Mononuclear cell (primary cell): Measurements from ENCODE around the gene KLHDC8A. TPM values are rescaled to one million over a fixed set of nuclear protein-coding genes. Genes with fewer than 3 reads are reported as not detected.

ENCODE experiments used
- H3K27me3 ChIP-seq: 2 replicates; pipeline ENCODE4 v1.6.0; 2011; ENCODE audit warnings: low read length, control low read depth; ENCODE audit not compliant: insufficient read depth
- H3K4me1 ChIP-seq: 2 replicates; pipeline ENCODE4 v1.5.1; 2011; ENCODE audit warnings: mild to moderate bottlenecking, low read length, control low read depth; ENCODE audit not compliant: insufficient read depth
- H3K4me3 ChIP-seq: 2 replicates; pipeline ENCODE4 v1.5.1; 2011; ENCODE audit warnings: mild to moderate bottlenecking, low read length, moderate library complexity
- H3K9me3 ChIP-seq: 2 replicates; pipeline ENCODE4 v1.5.1; 2011; ENCODE audit warnings: low read depth, mild to moderate bottlenecking, control low read depth, low read length
- total RNA-seq: library from RNA; depleted of rRNA; stranded (reverse); fragments of >200 nt; gene quantifications from one replicate; pipeline ENCODE4 v1.2.3, GENCODE V29; 2012

KLHDC8A gene
- total RNA-seq, 1 donor = 0.21 TPM

- Histone ChIP-seq H3K27me3 (no peaks in the 10 kb centered on the region), H3K4me3 (peak within 1 kb of the TSS; percentile 98), H3K4me1 (peaks cover 61% of the 10 kb centered on the region), H3K9me3 (no peaks in the 10 kb centered on the region)
Measured at GRCh38 chr1:205321162-205321958, 35.4 kb downstream of the KLHDC8A start, which contains the start of gene NUAK2. NUAK2 (minus strand) TSS chr1:205321745; CDS start chr1:205321628, 117 bp downstream.

- no peaks in the 10 kb centered on the region for H3K9me3 ChIP-seq
- H3K27me3 ChIP-seq = no peaks in the 10 kb centered on the region
Measured at GRCh38 chr1:205319081-205320018, 37.4 kb downstream of the KLHDC8A start.

DNA sequence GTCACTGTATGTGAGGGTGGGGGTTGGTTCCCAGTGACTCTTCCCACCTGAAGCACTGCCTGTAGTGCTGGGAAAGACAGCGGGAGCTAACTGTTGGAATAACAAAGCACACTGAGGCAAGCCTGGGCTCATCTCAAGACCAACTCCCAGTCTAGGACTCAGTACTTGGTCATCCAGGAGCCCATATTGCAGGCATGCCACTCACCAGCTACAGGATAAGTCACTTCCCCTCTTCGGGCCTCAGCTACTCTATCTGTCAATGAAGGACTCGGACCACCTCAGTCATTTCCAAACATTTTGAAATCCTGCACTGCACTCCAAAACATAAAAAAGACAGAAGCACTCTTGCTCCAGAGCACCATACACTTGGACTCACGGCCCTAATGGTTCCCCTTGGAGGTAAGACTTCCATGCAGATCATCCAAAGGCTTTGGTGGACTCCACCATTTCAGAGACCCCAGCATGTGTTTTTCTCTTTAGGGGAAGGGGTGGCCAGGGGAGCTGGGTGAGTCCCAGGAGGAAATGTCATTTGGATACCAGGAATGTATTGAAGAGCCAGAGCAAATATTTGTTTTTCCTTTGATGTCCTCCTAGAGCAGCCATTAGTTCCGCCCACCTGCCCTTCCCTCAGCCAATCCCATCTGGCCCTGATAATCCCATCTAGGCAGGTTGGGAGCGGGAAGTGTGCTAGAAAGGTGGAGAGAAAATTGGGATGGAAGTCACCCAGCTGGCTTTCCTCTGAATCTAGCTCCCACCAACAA, 38.3 kb downstream of the KLHDC8A start:
- Histone ChIP-seq H3K9me3 (no peaks in the 10 kb centered on the region), H3K4me3 (peak overlapping the region; percentile 98), H3K4me1 (peaks cover 79% of the 10 kb centered on the region), H3K27me3 (no peaks in the 10 kb centered on the region)

More at GRCh38 chr1:205319081-205320018, 37.4 kb downstream of the KLHDC8A start:
- peak overlapping the region; percentile 98 for H3K4me3 ChIP-seq
- peaks cover 70% of the 10 kb centered on the region for H3K4me1 ChIP-seq

GRCh38 chr1:205317311-205317917, 39.3 kb downstream of the KLHDC8A start:
- no peak overlapping the region for H3K4me3 ChIP-seq
- no peaks in the 10 kb centered on the region for H3K9me3 ChIP-seq
- peaks cover 89% of the 10 kb centered on the region for H3K4me1 ChIP-seq
- no peaks in the 10 kb centered on the region for H3K27me3 ChIP-seq

DNA sequence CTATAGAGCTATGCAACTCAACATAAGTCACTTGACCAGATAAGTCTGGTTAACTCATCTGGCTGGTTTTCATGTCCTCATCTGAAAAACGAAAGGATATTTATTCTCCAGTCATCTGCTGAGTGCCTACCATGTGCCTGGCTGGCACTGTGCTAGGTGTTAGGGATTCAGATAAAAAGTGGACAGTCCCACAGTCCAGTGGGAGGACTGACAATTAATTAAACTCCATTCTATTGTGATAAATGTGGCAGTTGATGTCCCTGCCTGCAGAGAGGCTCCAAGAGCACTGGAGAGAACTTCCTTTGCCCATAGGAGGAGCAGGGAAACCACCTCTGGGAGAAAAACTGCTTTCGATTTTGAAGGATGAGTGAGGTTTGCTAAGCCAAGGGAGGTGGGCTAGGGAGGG, 40.6 kb downstream of the KLHDC8A start:
- Histone ChIP-seq H3K4me1 (peaks cover 93% of the 10 kb centered on the region), H3K27me3 (no peaks in the 10 kb centered on the region), H3K4me3 (no peak overlapping the region), H3K9me3 (no peaks in the 10 kb centered on the region)

DNA sequence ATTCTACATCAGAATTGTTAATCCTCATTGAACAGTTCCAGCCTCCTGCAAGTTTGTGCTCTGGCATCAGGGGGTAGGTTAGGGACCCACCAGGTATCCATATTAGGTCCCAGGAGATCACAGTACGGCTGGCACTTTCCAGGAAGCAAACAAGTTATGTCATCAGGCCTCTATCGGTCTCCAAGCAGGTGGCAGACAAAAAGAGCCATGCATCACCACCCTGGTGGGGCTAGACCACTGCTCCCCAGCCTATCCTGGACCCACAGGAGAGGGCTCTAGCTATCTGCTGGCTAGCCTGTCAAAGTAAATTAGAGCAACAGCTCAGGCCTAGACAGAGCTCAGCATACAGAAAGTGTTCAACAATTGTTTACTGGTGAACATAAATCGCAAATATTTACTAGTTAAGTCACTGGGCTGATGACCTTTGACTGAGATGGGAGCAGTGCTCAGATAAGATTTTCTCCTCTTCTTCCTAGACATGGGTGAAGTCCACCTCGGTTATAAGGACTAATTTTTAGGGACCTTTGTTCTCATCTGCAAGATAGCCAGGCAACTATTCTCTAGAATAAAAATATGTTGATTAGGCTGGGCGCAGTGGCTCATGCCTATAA, 41.6 kb downstream of the KLHDC8A start:
- H3K4me3 ChIP-seq = no peak overlapping the region
- H3K9me3 ChIP-seq = no peaks in the 10 kb centered on the region
- no peaks in the 10 kb centered on the region for H3K27me3 ChIP-seq
- peaks cover 100% of the 10 kb centered on the region for H3K4me1 ChIP-seq

GRCh38 chr1:205313563-205314308, 43.0 kb downstream of the KLHDC8A start:
- H3K9me3 ChIP-seq = no peaks in the 10 kb centered on the region
- H3K4me3 ChIP-seq = peak overlapping the region; percentile 28
- peaks cover 89% of the 10 kb centered on the region for H3K4me1 ChIP-seq
- H3K27me3 ChIP-seq = no peaks in the 10 kb centered on the region

DNA sequence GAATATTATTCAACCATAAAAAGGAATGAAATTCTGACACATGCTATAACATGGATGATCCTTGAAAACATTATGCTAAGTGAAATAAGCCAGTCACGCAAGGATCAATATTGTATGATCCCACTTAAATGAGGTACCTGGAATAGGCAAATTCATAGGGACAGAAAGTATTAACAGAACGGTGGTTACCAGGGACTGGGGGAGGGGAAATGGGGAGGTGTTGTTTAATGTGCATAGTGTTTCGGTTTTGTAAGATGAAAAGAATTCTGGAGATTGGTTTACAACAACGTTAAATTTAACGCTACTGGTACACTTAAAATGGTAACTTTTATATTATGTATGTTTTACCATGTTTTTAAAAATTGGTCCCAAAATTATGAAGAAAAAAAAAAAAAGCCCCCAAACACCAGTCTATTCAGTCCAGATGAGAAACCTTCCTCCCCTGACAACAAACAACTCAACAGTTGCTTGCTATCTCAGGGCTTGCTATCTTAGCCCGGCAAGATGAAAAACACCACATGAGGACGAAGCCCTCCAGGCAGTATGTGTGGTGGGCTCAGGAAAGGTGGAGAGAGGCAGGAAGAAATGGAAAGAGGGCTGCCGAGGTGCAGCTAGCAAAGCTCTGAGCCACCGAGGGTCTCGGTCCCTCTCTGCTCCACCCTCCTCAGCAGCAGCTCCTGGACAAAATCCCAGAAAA, 43.7 kb downstream of the KLHDC8A start:
- Histone ChIP-seq H3K4me1 (peaks cover 82% of the 10 kb centered on the region), H3K4me3 (peak overlapping the region; percentile 28), H3K9me3 (no peaks in the 10 kb centered on the region), H3K27me3 (no peaks in the 10 kb centered on the region)

DNA sequence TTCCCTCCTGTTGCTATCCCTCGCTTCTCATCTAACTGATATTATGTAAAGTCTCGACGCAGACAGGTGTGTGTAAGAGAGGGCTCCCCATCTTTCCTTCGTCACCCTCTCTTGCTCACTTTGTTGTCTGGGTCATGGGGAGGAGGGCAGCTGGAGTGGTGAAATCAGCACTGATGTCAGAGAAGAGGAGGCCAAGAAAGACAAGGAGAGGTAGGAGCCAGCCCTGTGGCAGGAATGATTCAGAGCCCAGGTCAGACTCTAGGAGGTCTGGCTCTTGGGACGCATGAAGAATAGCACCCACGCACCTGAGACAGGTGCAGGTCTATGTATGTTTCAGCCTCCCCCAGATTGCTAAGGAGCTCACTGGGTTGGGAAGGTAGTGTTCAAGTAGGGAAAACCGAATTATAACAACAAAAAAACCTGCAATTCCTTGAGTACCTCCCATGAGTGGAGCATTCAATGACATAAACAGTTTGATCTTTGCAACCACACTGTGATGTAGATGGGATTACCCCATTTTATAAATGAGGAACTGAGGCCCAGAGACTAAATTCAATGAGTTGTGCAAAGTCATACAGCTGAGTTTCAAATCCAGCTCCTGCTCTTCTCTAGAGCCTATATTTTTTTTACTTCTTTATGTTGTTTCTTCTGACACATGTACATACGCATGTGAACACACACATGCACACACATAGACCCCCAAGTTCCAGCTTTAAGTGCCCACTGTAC, 45.6 kb downstream of the KLHDC8A start:
- H3K27me3 ChIP-seq = no peaks in the 10 kb centered on the region
- peaks cover 63% of the 10 kb centered on the region for H3K4me1 ChIP-seq
- no peak overlapping the region for H3K4me3 ChIP-seq
- no peaks in the 10 kb centered on the region for H3K9me3 ChIP-seq

GRCh38 chr1:205309741-205310140, 47.0 kb downstream of the KLHDC8A start:
- Histone ChIP-seq H3K27me3 (no peaks in the 10 kb centered on the region), H3K4me3 (no peak overlapping the region), H3K9me3 (no peaks in the 10 kb centered on the region), H3K4me1 (peaks cover 52% of the 10 kb centered on the region)

DNA sequence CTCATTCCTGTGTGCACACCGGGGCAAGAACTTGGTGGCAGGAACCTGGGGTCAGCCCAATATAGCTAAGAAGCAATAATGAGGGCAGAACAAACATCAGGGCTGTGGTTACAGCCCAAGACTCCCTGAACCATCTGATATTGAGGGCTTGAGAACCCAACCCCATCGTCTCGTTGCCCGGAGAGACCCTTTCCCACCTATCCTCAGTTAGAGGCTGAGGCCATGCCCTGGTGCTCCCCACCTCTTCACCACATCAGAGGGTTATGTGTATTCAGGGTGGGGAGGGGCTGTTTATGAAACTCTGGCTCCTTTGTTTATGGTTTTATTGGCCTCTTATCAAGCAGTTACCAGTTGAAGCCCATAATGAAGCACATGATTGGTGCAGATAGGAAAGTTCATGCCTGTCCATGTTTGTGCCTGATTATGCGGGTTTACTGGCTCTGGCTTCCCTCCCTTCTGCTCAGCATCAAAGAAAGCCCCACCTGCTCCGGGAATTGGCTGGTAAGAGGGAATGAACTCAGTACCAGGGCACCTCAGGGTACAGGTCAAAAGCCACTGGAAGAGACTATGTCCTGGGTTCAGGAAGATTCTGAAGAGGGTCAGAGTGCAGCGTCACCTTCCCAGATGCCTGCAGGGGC, 49.7 kb downstream of the KLHDC8A start:
- H3K9me3 ChIP-seq = no peaks in the 10 kb centered on the region
- no peaks in the 10 kb centered on the region for H3K27me3 ChIP-seq
- H3K4me1 ChIP-seq = peaks cover 25% of the 10 kb centered on the region
- H3K4me3 ChIP-seq = no peak overlapping the region

- Histone ChIP-seq H3K9me3 (no peaks in the 10 kb centered on the region), H3K4me3 (no peak overlapping the region), H3K4me1 (peaks cover 22% of the 10 kb centered on the region), H3K27me3 (no peaks in the 10 kb centered on the region)
Measured at GRCh38 chr1:205304695-205305070, 52.0 kb downstream of the KLHDC8A start.
